SK-N-SH (cell line): ENCODE data around the gene SH2D3C. TPM values are rescaled to one million over a fixed set of nuclear protein-coding genes. Genes with fewer than 3 reads are reported as not detected.

Source experiments
- CTCF ChIA-PET: fragments of 300-600, 350-600 bp; formaldehyde crosslinking; extraction: SDS; loops from one replicate; lab custom pipeline; 2021; lab: Yijun Ruan, JAX
- POLR2A ChIA-PET: fragments of 350-600 bp; sonication (Branson Sonifier 250); formaldehyde crosslinking; extraction: SDS; loops from one replicate; lab custom pipeline; 2020; ENCODE audit warnings: antibody characterized with exemption, inconsistent platforms; lab: Yijun Ruan, JAX
- DNase-seq: peaks from one replicate; pipeline ENCODE4 v3.0.0; 2012
- H2AFZ ChIP-seq: fragments of 200-600 bp; sonication (generic); 2 replicates; pipeline ENCODE4 v1.8.1; 2016; ENCODE audit warnings: antibody characterized with exemption, mild to moderate bottlenecking, low read depth
- H3F3A ChIP-seq: fragments of 200-600 bp; sonication (generic); replicated peaks from 2 replicates; pipeline ENCODE3; 2016; ENCODE audit warnings: antibody characterized with exemption, mild to moderate bottlenecking; ENCODE audit not compliant: insufficient read depth
- H3K27ac ChIP-seq, 2 experiments: fragments of 200-500 bp in 1 of 2; fragments of 200-600 bp in 1 of 2; sonication (Bioruptor generic) in 1 of 2; sonication (generic), shearing (Covaris generic) in 1 of 2; 2 replicates each; pipeline versions ENCODE4 v1.5.1 to v1.6.1; 2014 to 2016; ENCODE audit warnings: low read depth in 2 of 2, inconsistent platforms in 1 of 2, low read length in 1 of 2, mild to moderate bottlenecking in 1 of 2, mixed read lengths in 1 of 2
- H3K27me3 ChIP-seq: fragments of 200-600 bp; sonication (generic), shearing (Covaris generic); 2 replicates; pipeline ENCODE4 v1.6.1; 2016; ENCODE audit warnings: mixed run types; ENCODE audit not compliant: insufficient read depth
- H3K36me3 ChIP-seq, 2 experiments: fragments of 200-500 bp in 1 of 2; fragments of 200-600 bp in 1 of 2; sonication (Bioruptor generic) in 1 of 2; sonication (generic) in 1 of 2; replicated peaks in 1 of 2; 2 replicates each; pipeline versions ENCODE3 to v1.5.1; 2014 to 2016; ENCODE audit warnings: low read length in 1 of 2, mild to moderate bottlenecking in 1 of 2; ENCODE audit not compliant: insufficient read depth in 2 of 2, control insufficient read depth in 1 of 2
- H3K4me1 ChIP-seq, 2 experiments: fragments of 200-500 bp in 1 of 2; fragments of 200-600 bp in 1 of 2; sonication (Bioruptor generic) in 1 of 2; sonication (generic), shearing (Covaris generic) in 1 of 2; 2 replicates each; pipeline versions ENCODE4 v1.5.1 to v1.6.1; 2014 to 2016; ENCODE audit warnings: low read depth in 1 of 2, low read length in 1 of 2, mixed run types in 1 of 2; ENCODE audit not compliant: insufficient read depth in 2 of 2, control insufficient read depth in 1 of 2
- H3K4me2 ChIP-seq: fragments of 200-600 bp; sonication (generic), shearing (Covaris generic); 2 replicates; pipeline ENCODE4 v1.6.1; 2017; ENCODE audit warnings: mixed run types
- H3K4me3 ChIP-seq, 2 experiments: fragments of 200-500 bp in 1 of 2; fragments of 200-600 bp in 1 of 2; sonication (Bioruptor generic) in 1 of 2; sonication (generic), shearing (Covaris generic) in 1 of 2; 2 replicates each; pipeline versions ENCODE4 v1.5.1 to v1.8.1; 2014 to 2016; ENCODE audit warnings: low read depth in 2 of 2, inconsistent platforms in 1 of 2, low read length in 1 of 2, mild to moderate bottlenecking in 1 of 2, mixed read lengths in 1 of 2, moderate library complexity in 1 of 2
- H3K79me2 ChIP-seq: fragments of 200-600 bp; sonication (generic); 2 replicates; pipeline ENCODE4 v1.8.1; 2017; ENCODE audit warnings: mild to moderate bottlenecking; ENCODE audit not compliant: insufficient read depth
- H3K9ac ChIP-seq: fragments of 200-600 bp; sonication (generic); 2 replicates; pipeline ENCODE4 v1.6.1; 2017; ENCODE audit warnings: mixed run types
- H3K9me2 ChIP-seq: fragments of 200-600 bp; sonication (generic); 2 replicates; pipeline ENCODE4 v1.6.1; 2017; ENCODE audit warnings: mixed run types
- H3K9me3 ChIP-seq: fragments of 200-600 bp; sonication (generic); 2 replicates; pipeline ENCODE4 v1.6.1; 2017; ENCODE audit warnings: mixed run types, mild to moderate bottlenecking, moderate library complexity
- H4K20me1 ChIP-seq: fragments of 200-600 bp; sonication (generic); 2 replicates; pipeline ENCODE4 v1.6.1; 2017; ENCODE audit warnings: mild to moderate bottlenecking, mixed run types; ENCODE audit not compliant: insufficient read depth
- EP300 ChIP-seq, 2 experiments: IDR thresholded peaks; 2 replicates each; pipeline versions ENCODE4 v1.4.0 to v1.6.1; 2012; ENCODE audit warnings: borderline replicate concordance in 1 of 2, low read depth in 1 of 2, low read length in 1 of 2
- FOXJ3 ChIP-seq: sonication (generic); formaldehyde crosslinking; IDR thresholded peaks from 2 replicates; pipeline ENCODE4 v1.5.1; 2020; ENCODE audit warnings: mild to moderate bottlenecking, missing genetic modification reagents
- FOXM1 ChIP-seq: IDR thresholded peaks from 2 replicates; pipeline ENCODE4 v1.4.0; 2012; ENCODE audit warnings: low read depth, mild to moderate bottlenecking
- GABPA ChIP-seq: IDR thresholded peaks from 2 replicates; pipeline ENCODE4 v1.4.0; 2012; ENCODE audit warnings: low read depth, mild to moderate bottlenecking
- GATA2 ChIP-seq: sonication (generic); formaldehyde crosslinking; IDR thresholded peaks from 2 replicates; pipeline ENCODE4 v1.5.0; 2020; ENCODE audit warnings: mild to moderate bottlenecking, missing genetic modification reagents
- JUND ChIP-seq: IDR thresholded peaks from 2 replicates; pipeline ENCODE4 v1.4.0; 2012
- MEF2A ChIP-seq: IDR thresholded peaks from 2 replicates; pipeline ENCODE4 v1.4.0; 2012; ENCODE audit warnings: low read depth, borderline replicate concordance
- MXI1 ChIP-seq: IDR thresholded peaks from 2 replicates; pipeline ENCODE4 v1.6.1; 2012; ENCODE audit warnings: mild to moderate bottlenecking, low read depth, low read length, improper control_type of control experiment
- NRF1 ChIP-seq: IDR thresholded peaks from 2 replicates; pipeline ENCODE4 v1.6.1; 2012; ENCODE audit warnings: low read depth, mild to moderate bottlenecking, low read length
- POLR2AphosphoS5 ChIP-seq: IDR thresholded peaks from 2 replicates; pipeline ENCODE4 v1.6.1; 2012; ENCODE audit warnings: low read depth, low read length
- RAD21 ChIP-seq: IDR thresholded peaks from 2 replicates; pipeline ENCODE4 v1.6.1; 2012; ENCODE audit warnings: mild to moderate bottlenecking, low read length
- RXRA ChIP-seq: IDR thresholded peaks from 2 replicates; pipeline ENCODE4 v1.4.0; 2012; ENCODE audit warnings: low read depth, mild to moderate bottlenecking, borderline replicate concordance
- SIN3A ChIP-seq: IDR thresholded peaks from 2 replicates; pipeline ENCODE4 v1.6.1; 2012; ENCODE audit warnings: low read depth, mild to moderate bottlenecking, low read length, moderate library complexity, borderline replicate concordance
- TEAD4 ChIP-seq: IDR thresholded peaks from 2 replicates; pipeline ENCODE4 v1.4.0; 2012; ENCODE audit warnings: mild to moderate bottlenecking, borderline replicate concordance; ENCODE audit not compliant: insufficient read depth
- WGBS: methylation state at CpG from one replicate; pipeline ENCODE4 v1.1.6; 2017; ENCODE audit warnings: low lambda C conversion rate; 5-methylcytosine and 5-hydroxymethylcytosine counted together
- polyA plus RNA-seq, 3 experiments: library from polyadenylated mRNA; depleted of rRNA; stranded (reverse); fragments of >200 nt; gene quantifications; 2 replicates each; pipeline ENCODE4 v1.2.3, GENCODE V29; 2012

Gene SH2D3C
- polyA plus RNA-seq, 1 of the 3 experiments (the other 2 are of a cell fraction) = 0.15 TPM

DNA sequence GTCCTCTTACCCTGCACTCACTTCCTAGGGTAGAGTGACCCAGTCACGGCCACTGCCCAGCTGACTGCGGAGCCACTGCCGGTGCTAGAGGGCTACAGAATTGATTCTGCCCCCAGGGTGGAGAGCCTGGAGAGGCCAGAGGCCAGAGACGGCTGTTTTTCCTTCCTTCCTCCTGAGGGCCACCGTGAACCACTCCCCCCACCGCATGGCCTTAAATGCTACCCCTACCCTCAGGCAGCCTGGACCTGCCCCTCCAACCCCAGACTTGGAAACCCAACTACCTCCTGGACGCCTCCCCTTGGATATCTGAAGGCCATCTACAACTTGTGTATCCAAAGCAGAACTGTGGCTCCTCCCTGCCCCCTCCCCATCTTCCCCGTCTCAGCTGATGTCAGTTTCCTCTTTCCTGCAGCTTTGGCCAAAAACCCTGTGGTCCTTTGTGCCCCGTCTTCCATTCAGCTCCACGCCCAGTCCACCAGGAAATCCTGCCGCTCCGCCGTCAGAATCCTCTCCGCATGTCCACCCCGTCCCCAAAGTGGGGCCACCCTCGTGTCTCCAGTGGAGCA is 16.3 kb downstream of the SH2D3C start (continued):
- TF ChIP-seq FOXJ3 = no peak
- TF ChIP-seq JUND = no peak
- TF ChIP-seq, all 33 proteins: peak for 0

DNA sequence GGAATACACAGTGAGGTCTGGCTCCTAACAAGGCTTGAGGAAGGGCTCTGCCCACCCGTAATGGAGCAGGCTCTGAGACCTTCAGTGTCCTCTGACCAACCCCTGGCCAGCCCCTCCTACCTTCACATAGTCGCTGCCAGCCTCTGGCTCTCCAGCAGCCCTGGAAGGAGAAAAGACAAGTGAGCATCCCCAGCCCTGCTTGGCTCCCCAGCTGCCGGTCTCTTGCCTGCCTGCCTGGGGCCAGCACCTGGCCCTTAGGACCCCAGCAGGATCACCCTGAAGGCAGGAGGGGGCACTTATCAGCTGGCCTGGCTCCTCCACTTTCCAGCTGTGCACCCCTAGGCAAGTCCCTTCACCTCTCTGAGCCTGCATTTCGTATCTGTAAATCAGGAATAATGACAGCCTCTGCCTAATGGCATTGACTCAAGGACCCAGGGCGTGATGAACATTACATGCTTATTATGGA is 16.9 kb downstream of the SH2D3C start:
- Histone ChIP-seq H3K9me3 (no peaks in the 10 kb centered on the region), H3K4me1 (peaks cover 0 to 13% of the 10 kb centered on the region in 2 experiments; a peak in 1 of 4 replicates), H3K36me3 (no peaks in the 10 kb centered on the region), H3K4me2 (no peak overlapping the region), H3K79me2 (no peaks in the 10 kb centered on the region), H3F3A (no peaks in the 10 kb centered on the region), H3K27ac (no peak overlapping the region), H3K27me3 (no peaks in the 10 kb centered on the region), H3K4me3 (no peak overlapping the region), H2AFZ (no peak overlapping the region), H3K9me2 (no peaks in the 10 kb centered on the region), H4K20me1 (no peaks in the 10 kb centered on the region), H3K9ac (no peak overlapping the region)
- CTCF ChIA-PET = interaction anchor here (1.0 to 1.8 kb wide), 3 partner anchors 26 to 159 kb away, joined by 3 to 8 read pairs (median 4); partner anchors contain the start of gene TOR2A
- TF ChIP-seq SIN3A (no peak), FOXM1 (no peak), GABPA (no peak), EP300 (IDR thresholded peaks at IDR 0.05; ENCODE audit: borderline replicate concordance in 1 of 2, low read depth in 1 of 2, low read length in 1 of 2) (peak in 1 of 2 experiments; percentile 28; a peak in 1 of 4 replicates), TEAD4 (no peak), MXI1 (no peak), GATA2 (CRISPR knock-in tag) (peak; percentile 56), POLR2AphosphoS5 (no peak), RXRA (no peak)
- DNase-seq = peak; percentile 70
- WGBS = 34% methylated on average over 3 of the region's 5 CpGs
- POLR2A ChIA-PET = no interaction called here

- peaks cover 0 to 13% of the 10 kb centered on the region in 2 experiments; a peak in 1 of 4 replicates for H3K4me1 ChIP-seq
- no peaks in the 10 kb centered on the region for H3K36me3 ChIP-seq
- peaks cover under 1% of the 10 kb centered on the region; the same call in 1 of the 2 replicates for H3K27me3 ChIP-seq
- no peaks in the 10 kb centered on the region for H4K20me1 ChIP-seq
- TF ChIP-seq NRF1 (no peak), MEF2A (no peak), RAD21 (no peak)
- TF ChIP-seq, all 33 proteins: peak for 0
- H3K27ac ChIP-seq = no peak overlapping the region
- no peak overlapping the region for H3K4me2 ChIP-seq
- DNase-seq = no peak
- H3K79me2 ChIP-seq = no peaks in the 10 kb centered on the region
- no peaks in the 10 kb centered on the region for H3K9me3 ChIP-seq
- H3K4me3 ChIP-seq = no peak overlapping the region
- H2AFZ ChIP-seq = no peak overlapping the region
- no peaks in the 10 kb centered on the region for H3F3A ChIP-seq
- WGBS = 63% methylated on average over 5 of the region's 5 CpGs
- POLR2A ChIA-PET = no interaction called here
- CTCF ChIA-PET = interaction anchor here (1.7 to 1.8 kb wide), 2 partner anchors 26 to 108 kb away, joined by 4 to 8 read pairs; partner anchors contain the start of gene TOR2A
- H3K9ac ChIP-seq = no peak overlapping the region
- H3K9me2 ChIP-seq = no peaks in the 10 kb centered on the region
Observed at GRCh38 chr9:127761061-127761460, 17.4 kb downstream of the SH2D3C start.
